GM12878 (cell line): ENCODE measurements around the gene FAM120AOS. TPM values are rescaled to one million over a fixed set of nuclear protein-coding genes. Genes with fewer than 3 reads are reported as not detected.

Experiments used
- ATAC-seq: fragments of 200-7000 bp; cut with Tn5 transposase; 3 replicates; pipeline ENCODE4 v1.9.1; 2020; ENCODE audit warnings: mild to moderate bottlenecking, moderate library complexity
- BruUV-seq: library from RNA; stranded (reverse); fragments of 400-500 nt; replicated peaks from 2 replicates; lab custom pipeline; 2021; lab: Mats Ljungman, UMichigan
- CTCF ChIA-PET: fragments of 300-600 bp; sonication (Branson Sonifier 250); formaldehyde crosslinking; extraction: SDS; loops from one replicate; lab custom pipeline; 2021; ENCODE audit warnings: inconsistent platforms; lab: Yijun Ruan, JAX
- POLR2A ChIA-PET: fragments of 350-600 bp; formaldehyde crosslinking; extraction: SDS; loops from one replicate; lab custom pipeline; 2021; ENCODE audit warnings: inconsistent platforms; lab: Charles Lee
- RAD21 ChIA-PET: fragments of 300-600 bp; sonication (Branson Sonifier 250); formaldehyde crosslinking; loops from one replicate; lab custom pipeline; 2023; ENCODE audit warnings: antibody characterized with exemption; ENCODE audit not compliant: unreplicated experiment; lab: Charles Lee
- SMC1A ChIA-PET: fragments of 300-600 bp; sonication (Branson Sonifier 250); formaldehyde crosslinking; loops from one replicate; lab custom pipeline; 2023; ENCODE audit not compliant: unreplicated experiment, uncharacterized antibody; lab: Charles Lee
- DNase-seq: peaks from one replicate; pipeline ENCODE4 v3.0.0-alpha.2; 2011; ENCODE audit warnings: low read depth, low spot score
- FAIRE-seq: peaks from 3 replicates; lab custom pipeline; 2011; peaks lifted over from hg19 to GRCh38; lab: Jason Lieb, UNC
- H2AFZ ChIP-seq: 2 replicates; pipeline ENCODE4 v1.6.0; 2011; ENCODE audit warnings: low read depth, low read length, control low read depth; ENCODE audit not compliant: control insufficient read depth
- H3K27ac ChIP-seq: 2 replicates; pipeline ENCODE4 v1.5.1; 2011; ENCODE audit warnings: control low read depth; ENCODE audit not compliant: control insufficient read depth, insufficient read depth
- H3K27me3 ChIP-seq, 2 experiments: replicated peaks in 1 of 2; 2 replicates each; pipeline versions ENCODE4 v1.6.0 to v1.6.1; 2011; ENCODE audit warnings: low read length in 1 of 2; ENCODE audit not compliant: control insufficient read depth in 2 of 2, insufficient read depth in 2 of 2
- H3K36me3 ChIP-seq, 2 experiments: 2 replicates each; pipeline ENCODE4 v1.5.1; 2011; ENCODE audit warnings: low read length in 1 of 2; ENCODE audit not compliant: control insufficient read depth in 2 of 2, insufficient read depth in 2 of 2
- H3K4me1 ChIP-seq: 2 replicates; pipeline ENCODE4 v1.6.1; 2011; ENCODE audit warnings: mild to moderate bottlenecking, low read length, moderate library complexity, mixed read lengths; ENCODE audit not compliant: control insufficient read depth, insufficient read depth
- H3K4me2 ChIP-seq: 2 replicates; pipeline ENCODE4 v1.6.0; 2011; ENCODE audit warnings: control low read depth; ENCODE audit not compliant: control insufficient read depth, insufficient read depth
- H3K4me3 ChIP-seq: fragments of 200-600 bp; sonication (generic); 2 replicates; pipeline ENCODE4 v1.5.1; 2016
- H3K79me2 ChIP-seq: 2 replicates; pipeline ENCODE4 v1.6.0; 2011; ENCODE audit warnings: low read length; ENCODE audit not compliant: control insufficient read depth, insufficient read depth
- H3K9ac ChIP-seq: 2 replicates; pipeline ENCODE4 v1.8.0; 2011; ENCODE audit warnings: low read length, control low read depth, mixed read lengths; ENCODE audit not compliant: control insufficient read depth, insufficient read depth
- H3K9me3 ChIP-seq: replicated peaks from 3 replicates; pipeline ENCODE4 v1.5.1; 2011; ENCODE audit warnings: mild to moderate bottlenecking, low read length; ENCODE audit not compliant: control insufficient read depth, insufficient read depth
- H4K20me1 ChIP-seq: 2 replicates; pipeline ENCODE4 v1.6.0; 2011; ENCODE audit not compliant: control insufficient read depth, insufficient read depth
- BCL11A ChIP-seq: IDR thresholded peaks from 2 replicates; pipeline ENCODE4 v1.6.1; 2011; ENCODE audit warnings: low read depth, low read length
- CBX5 ChIP-seq: sonication (generic); IDR thresholded peaks from 2 replicates; pipeline ENCODE4 v1.6.1; 2016; ENCODE audit warnings: low read depth, moderate library complexity, mild to moderate bottlenecking, inconsistent platforms
- GABPA ChIP-seq: IDR thresholded peaks from 2 replicates; pipeline ENCODE4 v1.6.1; 2014; ENCODE audit warnings: antibody characterized with exemption, low read depth, mild to moderate bottlenecking, inconsistent platforms
- HDAC2 ChIP-seq: fragments of 200-600 bp; sonication (generic); IDR thresholded peaks from 2 replicates; pipeline ENCODE4 v1.6.1; 2017
- IRF4 ChIP-seq: IDR thresholded peaks from 2 replicates; pipeline ENCODE4 v1.6.1; 2011; ENCODE audit warnings: low read depth, low read length
- KAT2A ChIP-seq: conservative IDR thresholded peaks from 2 replicates; pipeline ENCODE4 v1.6.1; 2011; ENCODE audit warnings: low read depth, low read length; ENCODE audit not compliant: control insufficient read depth
- MYC ChIP-seq: IDR thresholded peaks from 2 replicates; pipeline ENCODE4 v1.6.1; 2011; ENCODE audit warnings: mild to moderate bottlenecking, low read length, moderate library complexity, inconsistent platforms; ENCODE audit not compliant: insufficient read depth, insufficient replicate concordance, insufficient read length, severe bottlenecking
- ZBED1 ChIP-seq: IDR thresholded peaks from 2 replicates; pipeline ENCODE4 v1.6.1; 2016; ENCODE audit warnings: borderline replicate concordance
- ZNF622 ChIP-seq: fragments of 450-650 bp; IDR thresholded peaks from 2 replicates; pipeline ENCODE4 v1.6.1; 2017; ENCODE audit warnings: mild to moderate bottlenecking, inconsistent platforms
- WGBS: methylation state at CpG from one replicate; pipeline ENCODE4 v1.1.6; 2016; ENCODE audit warnings: low lambda C conversion rate; ENCODE audit not compliant: insufficient replicate concordance, insufficient coverage; ENCODE audit errors: missing lambda C conversion rate; 5-methylcytosine and 5-hydroxymethylcytosine counted together
- in situ Hi-C: fragments of 300-500 bp; cut with MboI; formaldehyde crosslinking; loops from 9 replicates; pipeline ENCODE4 v1.14.3; 2018; ENCODE audit warnings: mixed read lengths
- intact Hi-C: fragments of 100-400 bp; cut with micrococcal nuclease; formaldehyde crosslinking; loops from one replicate; pipeline ENCODE4 v1.14.2; 2022; ENCODE audit not compliant: unreplicated experiment
- polyA plus RNA-seq, 11 experiments: library from polyadenylated mRNA; depleted of rRNA in 4 of 11; unstranded in 6 of 11; stranded (reverse) in 5 of 11; fragments of >200 nt; fragmentation: Nextera tagmentation in 4 of 11; fragmentation: Illumina TruSeq in 1 of 11; extraction: Ambion mirVana in 4 of 11; extraction: Trizol in 1 of 11; gene quantifications; 1 replicate in 1 of 11; 2 replicates in 10 of 11; pipeline versions ENCODE4 v1.2.1 to v1.2.3, GENCODE V29; 2011 to 2016; ENCODE audit warnings: inconsistent platforms in 2 of 11, missing spikeins in 2 of 11, low read depth in 1 of 11
- total RNA-seq, 4 experiments: library from RNA; depleted of rRNA in 3 of 4; stranded (reverse); fragments of >200 nt in 3 of 4; fragmentation: Illumina TruSeq in 1 of 4; extraction: Trizol in 1 of 4; gene quantifications; 2 replicates each; pipeline versions ENCODE4 v1.2.1 to v1.2.3, GENCODE V29; 2013 to 2021
- TF ChIP-seq, protein P1 (sequence below): fragments of 450-650 bp; formaldehyde crosslinking; IDR thresholded peaks from 2 replicates; pipeline ENCODE4 v1.5.0; 2022; ENCODE audit warnings: mild to moderate bottlenecking, missing genetic modification characterization
- TF ChIP-seq, protein P2 (sequence below): fragments of 450-650 bp; IDR thresholded peaks from 2 replicates; pipeline ENCODE4 v1.6.1; 2018; ENCODE audit warnings: mild to moderate bottlenecking, low read depth, moderate library complexity; ENCODE audit not compliant: partially characterized antibody
- TF ChIP-seq, protein P3 (sequence below): IDR thresholded peaks from 2 replicates; pipeline ENCODE4 v1.6.1; 2011; ENCODE audit warnings: low read depth, low read length, improper control_type of control experiment, borderline replicate concordance
- TF ChIP-seq, protein P4 (sequence below): fragments of 450-650 bp; IDR thresholded peaks from 2 replicates; pipeline ENCODE4 v1.6.1; 2017; ENCODE audit warnings: mild to moderate bottlenecking, low read depth, inconsistent platforms; ENCODE audit not compliant: poor library complexity, severe bottlenecking

FAM120AOS gene
- total and polyA plus RNA-seq, 10 of the 15 experiments (the other 5 are each of a cell fraction or from before 2014, with no cell fraction given), result 15.9 to 55.1 (median 34.6) TPM

DNA sequence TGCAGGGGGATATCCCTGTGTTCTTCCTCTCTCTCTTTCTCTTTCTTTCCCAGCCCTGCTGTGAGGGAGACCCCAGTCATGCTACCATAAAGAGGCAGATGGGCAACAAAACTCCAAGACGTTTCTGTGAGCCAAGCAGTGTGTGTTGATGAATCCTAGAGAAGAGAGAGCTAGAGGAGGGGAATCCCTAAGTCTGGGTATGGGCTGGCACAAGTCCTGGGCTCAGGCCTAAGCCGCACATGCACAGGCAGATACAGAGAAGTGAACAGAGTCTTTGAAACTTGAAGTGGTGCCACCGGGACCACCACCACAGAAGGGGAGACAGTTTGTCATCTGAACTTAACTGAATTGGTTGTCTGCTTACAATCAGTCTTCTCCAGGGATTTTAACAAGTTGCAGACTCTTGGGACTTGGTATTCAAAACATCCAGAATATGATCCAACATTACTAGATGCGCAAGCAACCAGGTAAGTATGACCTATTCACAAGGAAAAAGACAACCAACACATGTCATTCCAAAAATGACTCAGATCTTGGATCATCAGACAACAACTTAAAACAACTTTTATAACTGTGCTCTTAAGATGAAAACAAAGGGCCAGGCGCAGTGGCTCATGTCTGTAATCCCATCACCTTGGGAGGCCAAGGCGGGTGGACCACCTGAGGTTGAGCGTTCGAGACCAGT lies 12.3 kb downstream of the FAM120AOS start:
- DNase-seq (no peak), FAIRE-seq (peak; percentile 31), ATAC-seq (no peak)
- no peaks in the 10 kb centered on the region for H3K27me3 ChIP-seq
- no peaks in the 10 kb centered on the region for H3K4me1 ChIP-seq
- no peaks in the 10 kb centered on the region for H3K79me2 ChIP-seq
- ChIA-PET SMC1A (no interaction called here), POLR2A (interaction anchor here (0.7 kb wide), 2 partner anchors 66 to 97 kb away, joined by 4 to 6 read pairs; no protein-coding TSS in a partner anchor), CTCF (interaction anchor here (0.7 kb wide), 1 partner anchor 271 kb away, joined by 3 read pairs; no protein-coding TSS in a partner anchor), RAD21 (no interaction called here)
- peaks cover 2 to 4% of the 10 kb centered on the region in 2 experiments; a peak in 1 of 4 replicates for H3K36me3 ChIP-seq
- no TSS peak for BruUV-seq
- no peak overlapping the region for H3K4me2 ChIP-seq
- 82% methylated on average over 8 of the region's 8 CpGs for WGBS
- no peaks in the 10 kb centered on the region for H4K20me1 ChIP-seq
- in situ Hi-C loops (no loop called here), intact Hi-C loops (no loop called here)
- H3K27ac ChIP-seq, result no peak overlapping the region
- H3K9me3 ChIP-seq, result no peaks in the 10 kb centered on the region
- no peak overlapping the region for H2AFZ ChIP-seq
- no peak overlapping the region for H3K4me3 ChIP-seq
- H3K9ac ChIP-seq, result no peak overlapping the region
- TF ChIP-seq BCL11A (no peak), GABPA (no peak), HDAC2 (no peak), KAT2A (no peak), ZNF622 (no peak), IRF4 (no peak), CBX5 (no peak), ZBED1 (no peak), MYC (no peak)
- TF ChIP-seq, protein P1, sequence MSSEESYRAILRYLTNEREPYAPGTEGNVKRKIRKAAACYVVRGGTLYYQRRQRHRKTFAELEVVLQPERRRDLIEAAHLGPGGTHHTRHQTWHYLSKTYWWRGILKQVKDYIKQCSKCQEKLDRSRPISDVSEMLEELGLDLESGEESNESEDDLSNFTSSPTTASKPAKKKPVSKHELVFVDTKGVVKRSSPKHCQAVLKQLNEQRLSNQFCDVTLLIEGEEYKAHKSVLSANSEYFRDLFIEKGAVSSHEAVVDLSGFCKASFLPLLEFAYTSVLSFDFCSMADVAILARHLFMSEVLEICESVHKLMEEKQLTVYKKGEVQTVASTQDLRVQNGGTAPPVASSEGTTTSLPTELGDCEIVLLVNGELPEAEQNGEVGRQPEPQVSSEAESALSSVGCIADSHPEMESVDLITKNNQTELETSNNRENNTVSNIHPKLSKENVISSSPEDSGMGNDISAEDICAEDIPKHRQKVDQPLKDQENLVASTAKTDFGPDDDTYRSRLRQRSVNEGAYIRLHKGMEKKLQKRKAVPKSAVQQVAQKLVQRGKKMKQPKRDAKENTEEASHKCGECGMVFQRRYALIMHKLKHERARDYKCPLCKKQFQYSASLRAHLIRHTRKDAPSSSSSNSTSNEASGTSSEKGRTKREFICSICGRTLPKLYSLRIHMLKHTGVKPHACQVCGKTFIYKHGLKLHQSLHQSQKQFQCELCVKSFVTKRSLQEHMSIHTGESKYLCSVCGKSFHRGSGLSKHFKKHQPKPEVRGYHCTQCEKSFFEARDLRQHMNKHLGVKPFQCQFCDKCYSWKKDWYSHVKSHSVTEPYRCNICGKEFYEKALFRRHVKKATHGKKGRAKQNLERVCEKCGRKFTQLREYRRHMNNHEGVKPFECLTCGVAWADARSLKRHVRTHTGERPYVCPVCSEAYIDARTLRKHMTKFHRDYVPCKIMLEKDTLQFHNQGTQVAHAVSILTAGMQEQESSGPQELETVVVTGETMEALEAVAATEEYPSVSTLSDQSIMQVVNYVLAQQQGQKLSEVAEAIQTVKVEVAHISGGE (CRISPR knock-in tag), result no peak
- TF ChIP-seq, protein P2, sequence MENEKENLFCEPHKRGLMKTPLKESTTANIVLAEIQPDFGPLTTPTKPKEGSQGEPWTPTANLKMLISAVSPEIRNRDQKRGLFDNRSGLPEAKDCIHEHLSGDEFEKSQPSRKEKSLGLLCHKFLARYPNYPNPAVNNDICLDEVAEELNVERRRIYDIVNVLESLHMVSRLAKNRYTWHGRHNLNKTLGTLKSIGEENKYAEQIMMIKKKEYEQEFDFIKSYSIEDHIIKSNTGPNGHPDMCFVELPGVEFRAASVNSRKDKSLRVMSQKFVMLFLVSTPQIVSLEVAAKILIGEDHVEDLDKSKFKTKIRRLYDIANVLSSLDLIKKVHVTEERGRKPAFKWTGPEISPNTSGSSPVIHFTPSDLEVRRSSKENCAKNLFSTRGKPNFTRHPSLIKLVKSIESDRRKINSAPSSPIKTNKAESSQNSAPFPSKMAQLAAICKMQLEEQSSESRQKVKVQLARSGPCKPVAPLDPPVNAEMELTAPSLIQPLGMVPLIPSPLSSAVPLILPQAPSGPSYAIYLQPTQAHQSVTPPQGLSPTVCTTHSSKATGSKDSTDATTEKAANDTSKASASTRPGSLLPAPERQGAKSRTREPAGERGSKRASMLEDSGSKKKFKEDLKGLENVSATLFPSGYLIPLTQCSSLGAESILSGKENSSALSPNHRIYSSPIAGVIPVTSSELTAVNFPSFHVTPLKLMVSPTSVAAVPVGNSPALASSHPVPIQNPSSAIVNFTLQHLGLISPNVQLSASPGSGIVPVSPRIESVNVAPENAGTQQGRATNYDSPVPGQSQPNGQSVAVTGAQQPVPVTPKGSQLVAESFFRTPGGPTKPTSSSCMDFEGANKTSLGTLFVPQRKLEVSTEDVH, result no peak
- TF ChIP-seq, protein P3, sequence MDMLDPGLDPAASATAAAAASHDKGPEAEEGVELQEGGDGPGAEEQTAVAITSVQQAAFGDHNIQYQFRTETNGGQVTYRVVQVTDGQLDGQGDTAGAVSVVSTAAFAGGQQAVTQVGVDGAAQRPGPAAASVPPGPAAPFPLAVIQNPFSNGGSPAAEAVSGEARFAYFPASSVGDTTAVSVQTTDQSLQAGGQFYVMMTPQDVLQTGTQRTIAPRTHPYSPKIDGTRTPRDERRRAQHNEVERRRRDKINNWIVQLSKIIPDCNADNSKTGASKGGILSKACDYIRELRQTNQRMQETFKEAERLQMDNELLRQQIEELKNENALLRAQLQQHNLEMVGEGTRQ, result no peak
- TF ChIP-seq, protein P4, sequence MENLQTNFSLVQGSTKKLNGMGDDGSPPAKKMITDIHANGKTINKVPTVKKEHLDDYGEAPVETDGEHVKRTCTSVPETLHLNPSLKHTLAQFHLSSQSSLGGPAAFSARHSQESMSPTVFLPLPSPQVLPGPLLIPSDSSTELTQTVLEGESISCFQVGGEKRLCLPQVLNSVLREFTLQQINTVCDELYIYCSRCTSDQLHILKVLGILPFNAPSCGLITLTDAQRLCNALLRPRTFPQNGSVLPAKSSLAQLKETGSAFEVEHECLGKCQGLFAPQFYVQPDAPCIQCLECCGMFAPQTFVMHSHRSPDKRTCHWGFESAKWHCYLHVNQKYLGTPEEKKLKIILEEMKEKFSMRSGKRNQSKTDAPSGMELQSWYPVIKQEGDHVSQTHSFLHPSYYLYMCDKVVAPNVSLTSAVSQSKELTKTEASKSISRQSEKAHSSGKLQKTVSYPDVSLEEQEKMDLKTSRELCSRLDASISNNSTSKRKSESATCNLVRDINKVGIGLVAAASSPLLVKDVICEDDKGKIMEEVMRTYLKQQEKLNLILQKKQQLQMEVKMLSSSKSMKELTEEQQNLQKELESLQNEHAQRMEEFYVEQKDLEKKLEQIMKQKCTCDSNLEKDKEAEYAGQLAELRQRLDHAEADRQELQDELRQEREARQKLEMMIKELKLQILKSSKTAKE, result no peak
